ENCODE measurements around the gene RNF115.
"Not testable (repeated sequence)": the region's sequence is repeated elsewhere in the genome, so short reads cannot be mapped to it uniquely, and the experiment has no call there.

RNF115 gene

GRCh38 chr1:145826030-145826429 is 2.1 kb upstream of the RNF115 start:
- DNase-seq = no peak

- no peak for DNase-seq
These were observed 576 bp upstream of the RNF115 start for GRCh38 chr1:145824499-145824842.

- DNase-seq = not testable (repeated sequence)
These were observed 1.0 kb downstream of the RNF115 start for GRCh38 chr1:145822779-145823331.

GRCh38 chr1:145818095-145818494 is 5.8 kb downstream of the RNF115 start:
- DNase-seq = not testable (repeated sequence)

GRCh38 chr1:145812977-145813810 is 10.7 kb downstream of the RNF115 start:
- DNase-seq = not testable (repeated sequence)

GRCh38 chr1:145806844-145807243 is 17.1 kb downstream of the RNF115 start:
- DNase-seq = no peak

GRCh38 chr1:145806408-145806807 is 17.5 kb downstream of the RNF115 start:
- DNase-seq = no peak

- no peak for DNase-seq
These were observed 18.8 kb downstream of the RNF115 start for GRCh38 chr1:145805057-145805456.

- DNase-seq = no peak
These were observed 19.5 kb downstream of the RNF115 start for GRCh38 chr1:145804235-145805045.

- DNase-seq = no peak
These were observed 24.1 kb downstream of the RNF115 start for GRCh38 chr1:145799806-145800205.

GRCh38 chr1:145796753-145797152 is 27.1 kb downstream of the RNF115 start:
- no peak for DNase-seq

- DNase-seq = no peak
These were observed 28.5 kb downstream of the RNF115 start for GRCh38 chr1:145795257-145795881.

GRCh38 chr1:145792484-145792883 is 31.4 kb downstream of the RNF115 start:
- no peak for DNase-seq

GRCh38 chr1:145791860-145792259 is 32.0 kb downstream of the RNF115 start:
- not testable (repeated sequence) for DNase-seq

- no peak for DNase-seq
These were observed 35.3 kb downstream of the RNF115 start for GRCh38 chr1:145788580-145788979.

- no peak for DNase-seq
These were observed 37.6 kb downstream of the RNF115 start for GRCh38 chr1:145786271-145786670.

GRCh38 chr1:145785547-145785946 is 38.3 kb downstream of the RNF115 start:
- no peak for DNase-seq

- DNase-seq = no peak
These were observed 39.5 kb downstream of the RNF115 start for GRCh38 chr1:145784409-145784808.

- no peak for DNase-seq
These were observed 41.4 kb downstream of the RNF115 start for GRCh38 chr1:145782272-145783099.

- no peak for DNase-seq
These were observed 45.8 kb downstream of the RNF115 start for GRCh38 chr1:145778146-145778540.

GRCh38 chr1:145777357-145778145 is 46.3 kb downstream of the RNF115 start:
- DNase-seq = no peak

GRCh38 chr1:145773423-145773822 is 50.5 kb downstream of the RNF115 start:
- DNase-seq = no peak

Data from GOT3 (cell line).